ENCODE data around the gene ADAMTS13.

DNA sequence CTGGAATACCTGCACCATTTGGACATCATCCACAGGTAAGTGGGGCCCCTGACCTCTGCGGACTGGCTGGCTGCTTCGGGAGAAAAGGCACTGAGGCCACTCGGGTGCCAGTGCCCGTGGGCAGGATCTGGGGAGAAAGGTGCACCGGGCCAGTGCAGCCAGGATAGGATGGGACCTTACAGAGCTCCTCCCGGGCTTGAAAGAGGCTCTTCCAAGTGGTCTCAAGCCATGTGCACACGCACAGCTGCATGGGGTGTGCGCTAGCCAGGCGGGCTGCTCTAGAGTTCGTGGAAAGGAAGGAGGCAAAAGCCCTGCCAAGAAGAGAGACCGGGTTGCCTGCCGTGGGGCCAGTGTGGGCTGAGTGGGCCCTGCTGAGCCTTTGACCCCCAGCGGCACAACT lies 32.6 kb upstream of the ADAMTS13 start:
- no peak for TF ChIP-seq RAD21 (conservative IDR thresholded peaks at IDR 0.05)
- TF ChIP-seq, protein P1, sequence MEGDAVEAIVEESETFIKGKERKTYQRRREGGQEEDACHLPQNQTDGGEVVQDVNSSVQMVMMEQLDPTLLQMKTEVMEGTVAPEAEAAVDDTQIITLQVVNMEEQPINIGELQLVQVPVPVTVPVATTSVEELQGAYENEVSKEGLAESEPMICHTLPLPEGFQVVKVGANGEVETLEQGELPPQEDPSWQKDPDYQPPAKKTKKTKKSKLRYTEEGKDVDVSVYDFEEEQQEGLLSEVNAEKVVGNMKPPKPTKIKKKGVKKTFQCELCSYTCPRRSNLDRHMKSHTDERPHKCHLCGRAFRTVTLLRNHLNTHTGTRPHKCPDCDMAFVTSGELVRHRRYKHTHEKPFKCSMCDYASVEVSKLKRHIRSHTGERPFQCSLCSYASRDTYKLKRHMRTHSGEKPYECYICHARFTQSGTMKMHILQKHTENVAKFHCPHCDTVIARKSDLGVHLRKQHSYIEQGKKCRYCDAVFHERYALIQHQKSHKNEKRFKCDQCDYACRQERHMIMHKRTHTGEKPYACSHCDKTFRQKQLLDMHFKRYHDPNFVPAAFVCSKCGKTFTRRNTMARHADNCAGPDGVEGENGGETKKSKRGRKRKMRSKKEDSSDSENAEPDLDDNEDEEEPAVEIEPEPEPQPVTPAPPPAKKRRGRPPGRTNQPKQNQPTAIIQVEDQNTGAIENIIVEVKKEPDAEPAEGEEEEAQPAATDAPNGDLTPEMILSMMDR (IDR thresholded peaks at IDR 0.05; ENCODE audit: poor library complexity, severe bottlenecking), result no peak
- TF ChIP-seq, protein P2, sequence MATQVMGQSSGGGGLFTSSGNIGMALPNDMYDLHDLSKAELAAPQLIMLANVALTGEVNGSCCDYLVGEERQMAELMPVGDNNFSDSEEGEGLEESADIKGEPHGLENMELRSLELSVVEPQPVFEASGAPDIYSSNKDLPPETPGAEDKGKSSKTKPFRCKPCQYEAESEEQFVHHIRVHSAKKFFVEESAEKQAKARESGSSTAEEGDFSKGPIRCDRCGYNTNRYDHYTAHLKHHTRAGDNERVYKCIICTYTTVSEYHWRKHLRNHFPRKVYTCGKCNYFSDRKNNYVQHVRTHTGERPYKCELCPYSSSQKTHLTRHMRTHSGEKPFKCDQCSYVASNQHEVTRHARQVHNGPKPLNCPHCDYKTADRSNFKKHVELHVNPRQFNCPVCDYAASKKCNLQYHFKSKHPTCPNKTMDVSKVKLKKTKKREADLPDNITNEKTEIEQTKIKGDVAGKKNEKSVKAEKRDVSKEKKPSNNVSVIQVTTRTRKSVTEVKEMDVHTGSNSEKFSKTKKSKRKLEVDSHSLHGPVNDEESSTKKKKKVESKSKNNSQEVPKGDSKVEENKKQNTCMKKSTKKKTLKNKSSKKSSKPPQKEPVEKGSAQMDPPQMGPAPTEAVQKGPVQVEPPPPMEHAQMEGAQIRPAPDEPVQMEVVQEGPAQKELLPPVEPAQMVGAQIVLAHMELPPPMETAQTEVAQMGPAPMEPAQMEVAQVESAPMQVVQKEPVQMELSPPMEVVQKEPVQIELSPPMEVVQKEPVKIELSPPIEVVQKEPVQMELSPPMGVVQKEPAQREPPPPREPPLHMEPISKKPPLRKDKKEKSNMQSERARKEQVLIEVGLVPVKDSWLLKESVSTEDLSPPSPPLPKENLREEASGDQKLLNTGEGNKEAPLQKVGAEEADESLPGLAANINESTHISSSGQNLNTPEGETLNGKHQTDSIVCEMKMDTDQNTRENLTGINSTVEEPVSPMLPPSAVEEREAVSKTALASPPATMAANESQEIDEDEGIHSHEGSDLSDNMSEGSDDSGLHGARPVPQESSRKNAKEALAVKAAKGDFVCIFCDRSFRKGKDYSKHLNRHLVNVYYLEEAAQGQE (IDR thresholded peaks at IDR 0.05; ENCODE audit: borderline replicate concordance), result no peak
